MM.1S (cell line): ENCODE data around the gene CDH5.

Experiments used
- DNase-seq: peaks from one replicate; pipeline ENCODE4 v3.0.0-alpha.2; 2015
- H2AFZ ChIP-seq: fragments of 300-600 bp; sonication (generic); 2 replicates; pipeline ENCODE4 v1.6.0; 2016; ENCODE audit warnings: antibody characterized with exemption, low read length
- H3F3A ChIP-seq: fragments of 300-600 bp; sonication (generic); 2 replicates; pipeline ENCODE4 v1.6.1; 2016; ENCODE audit warnings: mild to moderate bottlenecking, antibody characterized with exemption, low read length, moderate library complexity, mixed read lengths; ENCODE audit not compliant: insufficient read depth
- H3K27ac ChIP-seq: fragments of 300-600 bp; sonication (generic); 2 replicates; pipeline ENCODE4 v1.5.1; 2016; ENCODE audit warnings: mild to moderate bottlenecking, low read length
- H3K27me3 ChIP-seq: fragments of 300-600 bp; sonication (generic); replicated peaks from 2 replicates; pipeline ENCODE4 v1.6.0; 2016; ENCODE audit warnings: low read length; ENCODE audit not compliant: insufficient read depth
- H3K36me3 ChIP-seq: fragments of 300-600 bp; sonication (generic); replicated peaks from 2 replicates; pipeline ENCODE4 v1.6.1; 2016; ENCODE audit warnings: mild to moderate bottlenecking, low read length, mixed read lengths; ENCODE audit not compliant: insufficient read depth
- H3K4me1 ChIP-seq: fragments of 300-600 bp; sonication (generic); 2 replicates; pipeline ENCODE4 v1.6.1; 2016; ENCODE audit warnings: low read length, mixed read lengths
- H3K4me2 ChIP-seq: fragments of 300-600 bp; sonication (generic); 2 replicates; pipeline ENCODE4 v1.6.0; 2016; ENCODE audit warnings: low read depth, low read length
- H3K4me3 ChIP-seq: fragments of 300-600 bp; sonication (generic); 2 replicates; pipeline ENCODE4 v1.5.1; 2016; ENCODE audit warnings: low read length, mixed read lengths
- H3K79me2 ChIP-seq: fragments of 300-600 bp; sonication (generic); 2 replicates; pipeline ENCODE4 v1.6.1; 2016; ENCODE audit warnings: mixed run types, low read length, mixed read lengths
- H3K9ac ChIP-seq: fragments of 300-600 bp; sonication (generic); 2 replicates; pipeline ENCODE4 v1.6.1; 2016; ENCODE audit warnings: low read length, mixed read lengths
- H3K9me2 ChIP-seq: fragments of 300-600 bp; sonication (generic); replicated peaks from 2 replicates; pipeline ENCODE4 v1.6.1; 2016; ENCODE audit warnings: mild to moderate bottlenecking, low read length, mixed read lengths; ENCODE audit not compliant: insufficient read depth
- H3K9me3 ChIP-seq: fragments of 300-600 bp; sonication (generic); replicated peaks from 2 replicates; pipeline ENCODE4 v1.6.1; 2016; ENCODE audit warnings: mild to moderate bottlenecking, low read length, mixed read lengths; ENCODE audit not compliant: insufficient read depth
- H4K20me1 ChIP-seq: fragments of 300-600 bp; sonication (generic); 2 replicates; pipeline ENCODE4 v1.6.1; 2016; ENCODE audit warnings: mild to moderate bottlenecking, low read length, moderate library complexity, mixed read lengths; ENCODE audit not compliant: insufficient read depth
- EZH2 ChIP-seq: fragments of 300-600 bp; sonication (generic); optimal IDR thresholded peaks from 2 replicates; pipeline ENCODE3; 2017; ENCODE audit warnings: low read depth, mild to moderate bottlenecking, antibody characterized with exemption, low read length, mixed read lengths
- EZH2phosphoT487 ChIP-seq: fragments of 300-600 bp; sonication (generic); IDR thresholded peaks from 2 replicates; pipeline ENCODE4 v1.6.1; 2018; ENCODE audit warnings: antibody characterized with exemption, low read length
- TF ChIP-seq, protein P1 (sequence below): fragments of 300-600 bp; sonication (generic); IDR thresholded peaks from 2 replicates; pipeline ENCODE4 v1.5.1; 2016; ENCODE audit warnings: antibody characterized with exemption, low read length, mixed read lengths

The CDH5 gene

DNA sequence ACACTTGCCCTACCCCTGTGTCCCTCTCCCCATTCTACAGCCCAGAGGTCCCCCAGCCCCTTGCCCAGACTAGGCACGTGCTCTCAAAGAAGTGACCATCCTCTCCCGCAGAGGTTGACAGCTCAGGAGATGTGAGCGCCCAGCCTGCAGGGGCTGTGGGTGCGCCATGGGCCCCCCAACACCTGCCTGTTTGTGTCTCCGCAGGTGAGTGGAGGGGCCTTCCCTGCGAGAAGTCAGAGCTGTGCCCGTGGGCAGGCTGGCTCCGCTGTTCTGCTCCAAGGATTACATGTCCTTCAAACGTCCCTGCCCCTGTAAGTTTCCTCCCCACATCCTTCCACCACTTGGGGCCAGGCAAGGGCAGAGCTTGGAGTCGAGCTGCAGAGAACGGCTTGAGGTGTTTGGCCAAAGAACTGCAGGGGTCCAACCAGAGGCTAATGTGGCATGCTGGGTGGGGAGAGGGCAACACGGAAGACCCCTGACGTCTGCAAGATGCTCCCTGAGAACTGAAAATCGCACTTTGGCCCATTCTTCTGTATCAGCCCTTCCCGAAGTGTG lies 71.0 kb downstream of the CDH5 start:
- H3K27me3 ChIP-seq = no peaks in the 10 kb centered on the region
- H3K9me2 ChIP-seq = no peaks in the 10 kb centered on the region
- no peaks in the 10 kb centered on the region for H3K79me2 ChIP-seq
- TF ChIP-seq, protein P1, sequence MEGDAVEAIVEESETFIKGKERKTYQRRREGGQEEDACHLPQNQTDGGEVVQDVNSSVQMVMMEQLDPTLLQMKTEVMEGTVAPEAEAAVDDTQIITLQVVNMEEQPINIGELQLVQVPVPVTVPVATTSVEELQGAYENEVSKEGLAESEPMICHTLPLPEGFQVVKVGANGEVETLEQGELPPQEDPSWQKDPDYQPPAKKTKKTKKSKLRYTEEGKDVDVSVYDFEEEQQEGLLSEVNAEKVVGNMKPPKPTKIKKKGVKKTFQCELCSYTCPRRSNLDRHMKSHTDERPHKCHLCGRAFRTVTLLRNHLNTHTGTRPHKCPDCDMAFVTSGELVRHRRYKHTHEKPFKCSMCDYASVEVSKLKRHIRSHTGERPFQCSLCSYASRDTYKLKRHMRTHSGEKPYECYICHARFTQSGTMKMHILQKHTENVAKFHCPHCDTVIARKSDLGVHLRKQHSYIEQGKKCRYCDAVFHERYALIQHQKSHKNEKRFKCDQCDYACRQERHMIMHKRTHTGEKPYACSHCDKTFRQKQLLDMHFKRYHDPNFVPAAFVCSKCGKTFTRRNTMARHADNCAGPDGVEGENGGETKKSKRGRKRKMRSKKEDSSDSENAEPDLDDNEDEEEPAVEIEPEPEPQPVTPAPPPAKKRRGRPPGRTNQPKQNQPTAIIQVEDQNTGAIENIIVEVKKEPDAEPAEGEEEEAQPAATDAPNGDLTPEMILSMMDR = no peak
- TF ChIP-seq EZH2phosphoT487 = no peak
- no peak for TF ChIP-seq EZH2
- no peak overlapping the region for H2AFZ ChIP-seq
- no peak for DNase-seq
- no peak overlapping the region for H3K9ac ChIP-seq
- no peak overlapping the region for H3K4me2 ChIP-seq
- no peaks in the 10 kb centered on the region for H3K36me3 ChIP-seq
- H3F3A ChIP-seq = no peaks in the 10 kb centered on the region
- H3K4me3 ChIP-seq = no peak overlapping the region
- no peak overlapping the region for H3K27ac ChIP-seq
- H3K4me1 ChIP-seq = peaks cover 5% of the 10 kb centered on the region
- H4K20me1 ChIP-seq = no peaks in the 10 kb centered on the region
- H3K9me3 ChIP-seq = no peaks in the 10 kb centered on the region

DNA sequence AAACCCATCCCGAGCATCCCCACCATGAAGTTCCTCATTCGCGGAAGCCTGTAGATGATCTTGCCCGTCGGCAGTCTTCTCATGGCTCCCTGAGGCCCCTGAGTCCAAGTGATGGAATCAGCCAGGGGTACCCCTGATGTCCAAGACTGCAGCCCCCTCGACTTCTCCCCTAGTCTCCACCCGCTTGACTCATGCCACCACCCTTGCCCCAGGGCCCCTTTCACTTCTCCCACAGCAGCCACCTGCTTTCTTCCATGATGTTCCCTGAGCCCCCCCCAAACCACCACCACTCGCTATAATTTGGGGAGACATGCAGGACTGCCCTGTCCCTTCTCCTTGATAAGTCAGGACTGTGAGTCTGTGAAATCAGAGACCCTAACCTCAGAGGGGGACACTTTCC lies 72.0 kb downstream of the CDH5 start:
- Histone ChIP-seq H3F3A (no peaks in the 10 kb centered on the region), H3K36me3 (no peaks in the 10 kb centered on the region), H2AFZ (no peak overlapping the region), H3K27me3 (no peaks in the 10 kb centered on the region), H3K4me2 (no peak overlapping the region), H3K9me3 (no peaks in the 10 kb centered on the region), H3K9me2 (no peaks in the 10 kb centered on the region), H3K9ac (no peak overlapping the region), H3K27ac (no peak overlapping the region), H3K79me2 (no peaks in the 10 kb centered on the region), H3K4me3 (no peak overlapping the region), H4K20me1 (no peaks in the 10 kb centered on the region), H3K4me1 (peaks cover 5% of the 10 kb centered on the region)
- no peak for DNase-seq
- TF ChIP-seq EZH2phosphoT487 (no peak), EZH2 (no peak)
- TF ChIP-seq, protein P1 = no peak

DNA sequence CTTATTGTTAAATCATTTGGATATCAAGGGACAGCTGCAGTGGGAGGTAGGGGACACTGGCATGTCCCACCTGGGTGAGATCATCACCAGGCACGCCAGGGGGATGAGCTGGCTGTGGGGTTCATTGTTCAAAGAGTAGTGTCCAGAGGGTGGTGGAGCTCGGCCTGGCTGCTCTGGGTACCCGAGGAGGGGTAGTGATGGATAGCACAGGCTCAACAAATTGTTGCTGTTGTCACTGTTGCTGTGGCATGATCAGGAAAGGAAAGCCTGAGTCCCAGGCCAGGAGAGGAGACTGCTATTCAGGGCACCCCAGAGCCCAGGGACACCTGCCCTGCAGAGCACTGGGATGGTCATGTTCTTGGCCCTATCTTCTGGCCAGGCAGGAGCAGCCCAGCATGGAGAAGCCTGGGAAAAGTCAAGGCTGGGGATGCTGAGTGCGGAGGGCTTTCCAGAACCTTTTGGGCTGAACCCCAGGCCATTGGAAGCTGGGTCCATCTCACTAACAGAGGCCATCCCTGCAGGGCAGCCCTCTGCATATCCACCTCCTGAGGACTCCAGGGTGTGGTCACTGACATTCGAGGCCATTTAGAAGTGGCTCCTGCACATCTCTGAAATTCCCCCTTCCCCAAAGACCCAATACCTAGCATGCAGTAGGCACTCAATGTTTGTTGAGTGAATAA lies 72.7 kb downstream of the CDH5 start:
- H3K79me2 ChIP-seq = no peaks in the 10 kb centered on the region
- H3K9ac ChIP-seq = no peak overlapping the region
- DNase-seq = no peak
- no peak for TF ChIP-seq EZH2phosphoT487
- no peak overlapping the region for H3K4me2 ChIP-seq
- H3K27me3 ChIP-seq = no peaks in the 10 kb centered on the region
- peaks cover 5% of the 10 kb centered on the region for H3K4me1 ChIP-seq
- no peak overlapping the region for H2AFZ ChIP-seq
- H4K20me1 ChIP-seq = no peaks in the 10 kb centered on the region
- H3F3A ChIP-seq = no peaks in the 10 kb centered on the region
- no peaks in the 10 kb centered on the region for H3K36me3 ChIP-seq
- H3K27ac ChIP-seq = no peak overlapping the region
- no peak overlapping the region for H3K4me3 ChIP-seq
- no peaks in the 10 kb centered on the region for H3K9me3 ChIP-seq
- H3K9me2 ChIP-seq = no peaks in the 10 kb centered on the region

DNA sequence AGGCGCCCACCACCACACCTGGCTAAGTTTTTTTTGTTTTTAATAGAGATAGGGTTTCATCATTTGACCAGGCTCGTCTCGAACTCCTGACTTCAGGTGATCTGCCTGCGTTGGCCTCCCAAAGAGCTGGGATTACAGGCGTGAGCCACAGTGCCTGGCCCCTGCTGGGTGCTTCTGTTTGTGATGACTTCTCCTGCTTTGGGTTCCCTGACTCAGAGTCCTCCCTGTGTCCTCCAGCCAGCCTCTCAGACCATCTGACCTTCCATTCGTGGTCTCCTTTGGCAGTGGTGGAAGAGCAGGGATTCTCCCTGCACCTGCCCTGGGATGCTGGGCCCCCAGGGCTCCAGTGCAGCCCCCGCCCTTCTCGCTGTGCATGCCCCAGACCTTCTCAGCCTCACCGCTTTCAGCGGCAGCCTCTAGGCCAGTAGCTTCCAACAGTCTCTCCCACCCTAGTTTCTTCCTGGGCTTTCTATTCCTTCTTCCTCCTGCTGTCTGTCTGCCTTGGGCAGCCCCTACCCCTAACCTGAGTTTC lies 73.8 kb downstream of the CDH5 start:
- H3K36me3 ChIP-seq = no peaks in the 10 kb centered on the region
- no peaks in the 10 kb centered on the region for H3K9me2 ChIP-seq

More for the DNA sequence above, 73.8 kb downstream of the CDH5 start:
- Histone ChIP-seq H3K9me3 (no peaks in the 10 kb centered on the region), H3K4me1 (peaks cover 5% of the 10 kb centered on the region), H3K27me3 (no peaks in the 10 kb centered on the region), H3K79me2 (no peaks in the 10 kb centered on the region), H3K27ac (no peak overlapping the region), H4K20me1 (no peaks in the 10 kb centered on the region), H2AFZ (no peak overlapping the region), H3K9ac (no peak overlapping the region), H3F3A (no peaks in the 10 kb centered on the region), H3K4me2 (no peak overlapping the region), H3K4me3 (no peak overlapping the region)
- TF ChIP-seq EZH2 (no peak), EZH2phosphoT487 (no peak)
- TF ChIP-seq, protein P1 = no peak
- DNase-seq = no peak
